Endometrial microvascular endothelial cells (primary cell): ENCODE results near the gene IRAK1BP1. TPM values are rescaled to one million over a fixed set of nuclear protein-coding genes. Genes with fewer than 3 reads are reported as not detected.

ENCODE experiments used
- total RNA-seq: library from RNA; depleted of rRNA; stranded (reverse); fragments of >200 nt; gene quantifications from one replicate; pipeline ENCODE4 v1.2.3, GENCODE V29; 2015; ENCODE audit errors: inconsistent ontology term

Gene IRAK1BP1
- total RNA-seq, 1 donor from 2014 or later: 2.1 TPM

Other genes starting within 250 kb of the IRAK1BP1 start
- 12.1 TPM for gene PHIP, start 210.7 kb downstream of the IRAK1BP1 start, total RNA-seq